ENCODE measurements around the gene CPEB2.

CPEB2 gene

DNA sequence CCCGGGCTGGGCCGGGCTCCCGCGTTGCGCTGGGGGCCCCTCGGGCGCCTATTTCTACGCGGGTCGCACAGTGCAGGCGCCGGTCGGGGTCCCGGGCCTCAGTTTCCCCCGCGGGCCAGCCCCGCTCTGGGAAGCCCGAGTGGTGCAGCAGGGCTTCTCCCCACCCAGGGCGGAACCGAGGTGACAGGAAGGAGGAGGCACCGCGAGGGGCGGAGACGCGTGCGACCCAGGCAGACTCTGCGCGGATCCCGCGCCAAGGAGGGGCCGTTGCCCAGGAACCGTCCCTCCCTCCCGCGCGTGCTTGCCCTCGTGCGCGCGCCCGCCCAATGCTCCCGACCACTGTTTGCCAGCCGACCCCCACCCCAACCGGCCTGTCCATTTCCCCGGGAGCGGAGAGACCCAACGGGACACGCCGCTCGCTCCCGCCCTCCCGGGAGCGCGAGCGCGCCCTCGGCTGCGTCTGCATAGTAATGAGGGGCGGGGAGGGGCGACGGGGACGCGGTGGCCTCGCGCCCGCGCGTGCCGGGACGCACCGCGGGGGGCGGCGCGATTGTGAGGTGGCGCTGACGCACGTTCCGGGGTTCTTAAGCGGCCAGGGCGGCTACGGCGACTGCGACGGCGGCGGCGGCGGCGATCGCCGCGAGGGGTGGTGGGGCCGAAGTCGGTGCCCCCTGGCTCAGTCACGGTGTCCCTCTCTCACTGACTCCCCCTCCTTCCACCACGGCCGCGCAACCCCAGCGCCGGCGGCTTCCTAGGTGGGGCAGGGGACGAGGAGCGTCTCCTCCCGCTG is at the start of gene CPEB2:
TSS of gene CPEB2 (plus strand) at position 613 of the 790 bp plus-strand sequence. CDS start 193 bp downstream, outside the sequence.
- peak; percentile 94 for DNase-seq

DNA sequence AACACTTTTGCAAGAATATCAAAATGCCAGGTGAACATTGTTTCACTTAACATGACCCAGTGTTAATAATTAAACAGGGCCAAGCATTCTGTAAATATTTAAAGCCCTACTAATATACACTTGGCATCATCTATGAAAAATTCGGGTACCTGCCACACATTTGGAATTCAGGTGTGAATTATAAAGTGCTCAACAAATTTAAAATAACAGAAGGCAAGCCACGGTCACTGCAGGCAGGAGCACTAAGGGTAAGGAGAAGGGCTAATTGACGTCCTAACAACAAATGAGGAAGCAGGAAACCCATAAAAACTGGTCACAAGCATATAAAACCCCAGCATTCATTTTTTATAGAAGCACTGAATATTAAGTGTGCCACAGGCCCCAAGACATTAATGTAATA is 43.8 kb upstream of the CPEB2 start:
- DNase-seq, result no peak

DNA sequence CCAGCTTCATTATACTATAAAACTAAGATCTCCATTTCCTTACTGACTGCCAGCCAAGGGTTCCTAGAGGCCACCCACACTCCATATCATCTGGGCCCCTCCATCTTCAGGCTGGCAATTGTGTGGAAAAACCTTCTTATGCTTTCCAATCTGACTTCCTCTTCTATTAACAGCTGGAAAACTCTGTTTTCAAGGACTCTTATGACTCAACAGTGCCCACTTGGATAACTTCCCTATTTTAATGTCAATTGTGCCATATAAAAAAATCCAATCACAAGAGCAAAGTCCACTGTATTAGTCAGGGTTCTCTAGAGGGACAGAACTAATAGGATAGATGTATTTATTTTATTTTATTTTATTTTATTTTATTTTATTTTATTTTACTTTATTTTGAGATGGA is 41.0 kb upstream of the CPEB2 start:
- DNase-seq, result no peak

DNA sequence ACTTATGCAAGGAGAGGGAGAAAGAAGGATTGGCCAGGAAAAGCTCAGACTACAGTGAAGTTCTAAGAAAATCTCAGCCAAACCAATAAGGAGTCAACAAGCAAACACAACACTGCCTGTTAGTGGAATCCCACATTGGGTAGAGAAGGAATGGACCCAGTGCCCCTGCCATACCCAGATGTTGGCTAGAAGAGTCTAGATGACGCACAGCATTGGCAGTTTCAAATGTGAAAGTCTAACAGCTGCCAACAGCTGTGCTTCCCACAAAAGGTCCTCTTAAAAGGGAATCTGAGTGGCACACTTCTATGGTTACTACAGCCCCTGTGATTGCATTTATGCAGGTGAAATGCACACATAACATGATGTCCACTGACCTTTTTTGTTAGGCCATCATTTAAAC is 37.2 kb upstream of the CPEB2 start:
- DNase-seq, result no peak

DNA sequence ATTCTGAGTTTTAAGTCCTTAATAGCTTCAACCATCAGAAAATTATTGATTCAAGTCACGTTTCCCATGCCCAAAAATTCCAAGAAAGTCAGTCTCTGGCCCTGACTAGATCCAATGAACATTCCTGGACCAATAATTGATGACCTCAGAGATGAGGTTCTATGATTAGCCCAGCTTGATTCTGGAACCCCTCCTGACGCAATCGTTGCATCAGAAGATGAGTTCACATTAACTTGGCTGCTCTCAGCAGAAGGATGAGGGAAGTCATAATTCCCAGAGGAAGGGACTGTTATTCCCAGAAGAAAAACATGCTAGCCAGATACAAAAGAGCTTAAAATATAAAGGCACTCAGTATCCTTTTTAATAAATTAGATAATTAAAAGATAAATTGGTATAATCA is 34.3 kb upstream of the CPEB2 start:
- DNase-seq, result no peak

DNA sequence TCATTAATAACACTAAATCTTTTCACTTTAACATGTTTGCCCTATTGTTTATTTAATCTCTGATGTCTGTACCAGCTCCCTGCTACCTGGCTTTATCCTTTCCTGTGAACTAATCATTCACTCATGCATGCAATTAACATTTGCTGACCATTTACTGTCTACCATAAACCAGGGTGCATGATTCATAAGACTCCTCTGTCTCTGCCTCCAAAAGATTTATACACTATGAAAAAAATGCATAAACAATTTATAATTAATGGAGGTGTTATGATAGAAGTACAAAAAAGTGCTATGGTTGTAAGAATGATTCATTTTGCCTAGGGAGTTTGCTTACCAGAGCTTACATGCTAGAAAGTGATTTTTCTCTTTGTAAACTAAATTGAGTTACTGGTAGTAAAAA is 24.5 kb upstream of the CPEB2 start:
- DNase-seq, result no peak

DNA sequence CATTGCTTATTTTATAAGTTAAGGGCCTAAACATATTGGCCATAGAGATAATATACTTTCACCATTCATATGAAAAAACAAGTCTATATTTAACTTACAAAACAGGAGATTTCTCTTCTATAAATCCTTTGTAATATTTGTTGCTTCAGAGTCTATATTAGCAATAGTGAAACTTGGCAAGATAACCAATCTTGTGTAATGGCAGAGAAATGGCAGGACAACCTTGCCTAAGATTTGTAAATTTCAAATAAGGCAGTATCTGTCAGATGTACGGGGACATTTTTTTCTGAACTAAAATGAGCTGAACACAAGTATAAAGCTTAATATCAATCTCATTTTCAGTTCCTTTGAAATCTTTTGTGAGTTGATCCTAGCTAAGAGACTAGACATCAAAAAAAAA is 17.8 kb upstream of the CPEB2 start:
- DNase-seq, result no peak

DNA sequence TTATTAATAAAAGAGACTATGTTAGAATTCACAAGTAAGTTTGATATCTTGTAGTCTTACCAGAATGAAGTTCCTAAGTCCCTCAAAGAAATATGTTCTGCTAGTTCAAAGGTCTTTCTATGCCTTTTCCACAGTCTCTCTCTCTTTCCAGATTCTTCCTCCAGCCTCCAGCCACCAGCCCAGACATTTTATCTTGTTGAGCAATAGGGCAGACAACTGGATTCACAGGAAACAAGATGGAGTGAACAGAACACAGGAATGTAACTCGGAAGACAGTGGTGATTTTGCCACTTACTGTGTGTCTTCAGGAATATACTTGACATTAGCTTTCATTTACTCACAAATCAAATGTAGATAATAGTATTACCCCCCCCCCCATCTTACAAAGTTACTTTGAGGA is 17.1 kb upstream of the CPEB2 start:
- no peak for DNase-seq

DNA sequence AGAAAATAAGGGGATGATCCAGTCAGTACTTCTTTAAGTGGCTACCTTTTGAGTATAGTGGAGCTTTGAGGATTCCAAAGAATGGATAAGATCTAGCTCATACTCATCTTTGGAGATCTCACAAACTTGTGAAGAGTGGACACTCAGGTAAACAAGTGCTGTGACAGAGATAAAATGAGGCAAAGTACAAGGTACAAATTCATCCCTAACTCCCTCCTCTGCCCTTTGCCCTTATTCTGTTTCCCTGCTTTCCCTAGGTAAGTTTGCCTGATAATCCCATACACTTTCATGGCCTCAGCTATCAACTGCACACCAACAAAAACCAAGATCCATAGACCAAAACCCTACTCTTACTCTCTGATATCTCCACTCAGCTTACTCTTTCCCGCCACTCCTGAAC is 16.4 kb upstream of the CPEB2 start:
- no peak for DNase-seq

DNA sequence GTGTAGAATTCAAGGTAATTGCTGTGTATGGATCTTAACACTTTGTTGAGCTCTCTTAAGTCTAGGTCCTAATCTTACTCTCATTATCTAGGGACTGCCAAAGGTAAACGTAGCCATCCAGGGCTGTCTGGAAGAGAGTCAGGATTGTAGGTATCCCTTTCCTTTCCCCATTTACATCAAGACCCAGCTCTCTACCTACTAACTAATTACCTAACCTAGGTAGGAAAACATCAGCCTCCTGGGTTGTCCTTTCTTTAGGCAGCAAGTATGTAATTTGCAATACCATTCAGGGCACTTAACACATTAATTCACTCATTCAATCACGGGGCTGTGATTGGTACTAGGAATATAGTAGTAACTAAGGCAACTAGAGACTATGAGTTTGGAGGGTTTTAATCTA is 15.2 kb upstream of the CPEB2 start:
- DNase-seq, result no peak

DNA sequence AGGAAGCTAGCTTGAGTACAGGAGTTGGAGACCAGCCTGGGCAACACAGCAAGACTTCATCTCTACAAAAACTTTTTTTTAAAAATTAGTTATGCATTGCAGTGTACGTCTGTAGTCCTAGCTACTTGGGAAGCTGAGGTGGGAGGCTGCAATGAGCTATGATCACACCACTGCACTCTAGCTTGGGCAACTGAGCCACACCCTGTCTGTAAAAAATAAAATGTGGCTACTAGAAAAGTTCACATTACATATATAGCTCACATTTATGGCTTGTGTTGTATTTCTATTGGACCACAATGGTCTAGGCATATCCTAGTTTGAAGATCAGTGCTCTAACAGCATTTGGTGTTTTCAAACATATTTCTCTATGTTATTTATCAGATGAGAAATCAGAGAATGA is 11.8 kb upstream of the CPEB2 start:
- no peak for DNase-seq

DNA sequence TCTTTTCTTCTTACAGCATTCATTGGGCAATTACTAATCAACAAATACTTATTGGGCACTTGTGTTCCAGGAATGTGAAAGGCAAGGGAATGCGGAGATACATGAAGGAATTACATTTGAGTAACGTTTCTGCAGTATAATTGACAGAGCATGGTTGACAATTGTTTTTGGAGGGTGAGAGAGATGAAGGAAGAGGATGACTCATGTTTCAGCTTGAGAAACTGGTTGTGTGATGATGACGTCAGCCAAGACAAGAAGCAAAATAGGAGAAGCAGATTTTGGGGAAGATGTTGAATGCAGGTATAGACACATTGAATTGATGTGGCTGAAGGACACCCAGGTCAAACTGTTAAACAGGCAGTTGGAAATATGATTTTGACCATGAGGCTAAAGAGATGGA is 8.0 kb upstream of the CPEB2 start:
- DNase-seq, result peak; percentile 43

DNA sequence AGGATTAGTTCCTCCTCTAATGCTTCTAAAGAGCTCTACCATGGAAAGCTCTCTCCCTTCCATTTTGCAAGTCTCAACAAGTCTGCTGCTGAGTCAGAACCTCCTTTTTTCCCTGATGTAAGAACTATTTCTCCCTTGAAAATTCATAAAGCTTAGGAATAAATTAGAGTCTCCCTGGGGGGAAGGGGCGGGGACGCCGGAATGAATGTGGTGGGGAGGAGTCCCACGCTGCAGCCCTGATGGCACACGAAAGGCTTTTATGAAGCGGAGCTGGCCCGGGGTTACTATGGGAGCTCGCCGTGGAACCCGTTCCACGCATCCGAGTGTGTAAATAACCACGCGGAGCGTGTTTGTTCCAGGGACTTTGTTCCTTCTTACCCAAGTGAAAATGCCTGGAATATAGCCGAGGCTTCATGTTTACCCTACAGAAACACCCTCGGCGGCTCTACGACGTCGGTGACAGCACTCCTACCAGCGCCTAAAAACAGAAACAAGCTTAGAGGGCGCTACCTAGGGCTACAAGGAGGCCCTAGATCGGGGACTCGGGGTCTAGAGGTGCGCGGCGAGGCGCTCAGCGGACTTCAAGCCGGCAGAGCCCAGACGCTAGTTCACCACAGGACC is 923 bp upstream of the CPEB2 start:
- DNase-seq, result peak; percentile 59

DNA sequence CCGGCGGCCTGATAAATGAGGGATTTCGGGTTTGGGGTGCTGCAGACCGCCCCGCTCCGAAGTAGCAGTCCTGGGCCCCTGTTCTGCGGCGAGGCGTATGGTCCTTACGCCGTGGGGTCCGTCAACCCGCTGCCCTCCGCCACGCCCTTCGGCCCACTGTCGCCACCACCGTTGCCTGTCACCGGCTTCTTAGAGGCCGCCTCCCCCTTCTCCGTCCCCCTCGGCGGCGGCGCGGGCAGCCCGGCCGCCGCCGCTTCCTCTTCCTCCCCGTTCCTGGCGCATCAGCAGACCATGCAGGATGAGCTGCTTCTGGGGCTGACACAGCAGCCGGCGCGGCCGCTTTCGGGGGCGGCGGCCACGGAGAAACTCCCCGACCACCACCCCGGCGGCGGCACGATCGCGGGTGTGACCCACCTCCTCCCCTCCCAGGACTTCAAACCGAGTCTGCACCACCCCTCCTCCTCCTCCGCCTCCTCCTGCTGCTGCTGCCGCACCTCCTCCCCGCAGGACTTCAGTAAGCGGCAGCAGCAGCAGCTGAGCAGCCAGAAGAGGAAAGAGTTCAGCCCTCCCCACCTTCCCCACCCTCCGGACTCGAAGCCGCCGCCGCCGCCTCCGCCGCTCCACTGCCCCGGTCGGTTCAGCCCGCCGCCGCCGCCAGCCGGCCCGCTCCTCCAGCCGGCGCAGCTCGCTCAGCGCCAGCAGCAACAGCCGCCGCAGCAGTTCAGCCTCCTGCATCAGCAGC is 549 bp downstream of the CPEB2 start:
- peak; percentile 80 for DNase-seq

DNA sequence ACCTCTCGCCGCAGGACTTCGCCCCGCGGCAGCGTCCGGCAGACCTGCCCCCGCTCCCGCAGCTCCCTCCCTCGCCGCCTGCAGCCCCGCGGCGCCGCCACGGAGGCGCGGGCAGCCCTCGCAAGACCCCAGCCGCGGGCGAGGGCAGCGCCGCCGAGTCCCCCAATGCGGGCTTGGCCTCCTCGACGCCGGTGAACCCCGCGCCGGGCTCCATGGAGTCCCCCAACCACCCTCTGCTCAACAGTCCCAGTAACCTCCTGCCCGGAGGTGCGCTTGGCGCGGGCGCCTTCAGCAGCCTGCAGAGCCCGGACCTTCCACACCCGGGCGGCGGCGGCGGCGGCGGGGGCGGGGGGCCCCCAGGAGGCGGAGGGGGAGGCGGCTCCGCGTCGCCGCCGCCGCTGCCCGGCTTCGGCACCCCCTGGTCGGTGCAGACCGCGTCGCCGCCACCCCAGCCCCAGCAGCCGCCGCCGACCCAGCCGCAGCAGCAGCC is 1.2 kb downstream of the CPEB2 start:
- peak; percentile 62 for DNase-seq

DNA sequence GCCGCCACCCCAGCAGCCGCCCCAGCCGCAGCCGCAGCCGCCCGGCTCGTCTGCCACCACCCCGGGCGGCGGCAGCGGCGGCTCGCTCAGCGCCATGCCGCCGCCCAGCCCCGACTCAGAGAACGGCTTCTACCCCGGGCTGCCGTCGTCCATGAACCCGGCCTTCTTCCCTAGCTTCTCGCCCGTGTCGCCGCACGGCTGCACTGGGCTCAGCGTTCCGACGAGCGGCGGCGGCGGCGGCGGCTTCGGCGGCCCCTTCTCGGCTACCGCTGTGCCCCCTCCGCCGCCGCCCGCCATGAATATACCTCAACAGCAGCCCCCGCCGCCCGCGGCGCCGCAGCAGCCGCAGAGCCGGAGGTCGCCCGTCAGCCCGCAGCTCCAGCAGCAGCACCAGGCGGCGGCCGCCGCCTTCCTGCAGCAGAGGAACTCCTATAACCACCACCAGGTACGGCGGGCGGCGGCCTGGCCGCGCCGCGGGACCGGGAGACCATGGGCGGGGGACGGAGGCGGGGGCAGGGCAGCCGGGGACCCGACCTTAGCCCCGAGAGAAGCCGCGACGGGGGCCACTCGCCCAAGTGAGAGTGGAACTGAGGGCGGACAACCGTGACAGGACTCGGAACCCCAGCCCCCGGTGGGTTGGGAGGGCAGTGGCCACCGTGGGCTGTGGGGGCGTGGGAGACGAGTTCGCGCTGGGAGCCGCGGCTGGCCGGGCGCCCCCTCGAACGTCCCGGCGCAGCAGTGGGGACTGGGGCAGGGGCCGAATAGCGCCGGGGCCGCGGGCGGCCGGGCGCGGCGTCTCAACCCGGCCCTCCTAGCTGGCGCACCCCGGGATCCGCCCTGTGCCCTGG is 1.8 kb downstream of the CPEB2 start:
- DNase-seq, result peak; percentile 44

DNA sequence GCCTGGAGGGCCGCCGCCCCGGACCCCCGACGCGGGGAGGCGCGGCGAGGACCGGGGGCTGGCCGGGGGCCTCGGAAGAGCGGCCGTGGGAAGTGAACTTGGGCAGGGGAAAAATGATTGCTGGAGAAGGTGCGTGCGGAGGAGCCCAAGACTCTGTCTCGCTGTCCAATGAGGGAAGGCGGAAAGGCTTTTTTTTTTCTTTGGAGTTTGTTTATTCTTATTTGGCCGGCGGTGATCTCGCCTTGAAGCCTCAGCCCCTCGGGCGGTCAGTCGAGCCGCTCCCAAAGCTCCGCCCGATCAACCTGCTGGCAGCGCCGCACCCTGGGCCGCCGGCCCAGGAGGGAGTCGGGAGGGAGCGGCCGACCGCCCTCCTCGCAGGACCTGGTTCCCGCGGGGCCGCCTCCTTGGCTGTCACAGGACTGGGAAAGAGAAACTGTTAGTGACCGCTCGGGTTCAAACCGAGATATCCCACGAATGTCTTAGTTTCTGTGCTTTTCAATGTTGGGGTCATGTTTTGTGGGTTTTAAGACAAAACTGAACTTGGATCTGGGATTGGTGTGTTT is 2.5 kb downstream of the CPEB2 start:
- DNase-seq, result peak; percentile 58

DNA sequence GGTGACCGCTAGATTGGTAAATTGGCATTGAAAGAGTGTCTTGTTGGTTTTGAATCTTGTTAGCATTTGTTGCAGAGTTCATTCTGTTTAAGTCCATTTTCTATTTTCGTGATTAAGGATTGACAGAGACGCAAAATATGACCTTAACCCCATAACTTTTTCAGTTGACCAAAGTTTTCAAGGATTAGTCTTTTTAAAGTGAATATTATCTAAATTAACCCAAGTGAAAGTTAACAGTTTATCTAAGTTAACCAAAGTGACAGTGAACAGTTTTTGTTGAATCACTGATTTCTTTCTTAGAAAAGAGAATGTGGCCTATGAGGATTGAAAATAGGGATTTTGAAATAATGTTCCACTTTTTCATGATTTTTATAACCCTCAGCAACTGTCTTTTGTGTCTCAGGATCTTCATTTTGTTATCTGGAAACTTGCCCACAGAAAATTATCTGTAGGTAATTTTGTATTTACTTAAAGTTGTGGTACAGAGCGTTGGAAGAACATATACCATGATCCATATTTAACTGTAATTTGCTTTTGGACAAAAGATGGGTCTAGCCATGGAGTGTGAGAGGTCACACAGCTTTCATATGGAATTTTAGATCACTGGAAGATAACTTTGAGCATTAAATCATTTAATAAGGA is 3.3 kb downstream of the CPEB2 start:
- no peak for DNase-seq

DNA sequence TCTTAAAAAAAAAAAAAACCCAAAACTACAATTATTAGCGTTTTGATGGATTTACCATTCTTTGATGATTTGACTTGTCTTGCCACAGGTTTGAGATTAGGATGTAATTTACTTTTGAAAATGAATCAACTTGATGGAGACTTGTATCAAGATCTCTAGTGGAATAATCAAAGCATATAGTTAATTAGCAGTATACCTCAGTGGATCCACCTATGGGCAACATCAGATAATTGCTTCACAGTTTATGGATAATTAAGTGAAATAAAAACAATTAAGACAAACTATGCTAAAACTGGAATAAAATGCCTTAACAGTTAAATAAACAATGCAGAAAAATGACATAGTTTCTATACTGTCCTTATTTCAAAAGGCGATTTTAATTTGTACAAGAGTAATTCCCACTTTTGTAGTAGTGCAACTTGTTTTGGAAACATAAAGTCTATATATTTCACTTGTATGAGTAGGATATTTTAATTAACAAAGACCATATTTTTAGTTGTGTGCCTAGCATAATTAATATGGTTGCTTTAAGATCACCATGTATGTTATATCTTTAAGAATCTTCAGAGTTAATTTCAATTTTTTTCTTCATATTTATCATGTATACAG is 4.2 kb downstream of the CPEB2 start:
- peak; percentile 20 for DNase-seq

DNA sequence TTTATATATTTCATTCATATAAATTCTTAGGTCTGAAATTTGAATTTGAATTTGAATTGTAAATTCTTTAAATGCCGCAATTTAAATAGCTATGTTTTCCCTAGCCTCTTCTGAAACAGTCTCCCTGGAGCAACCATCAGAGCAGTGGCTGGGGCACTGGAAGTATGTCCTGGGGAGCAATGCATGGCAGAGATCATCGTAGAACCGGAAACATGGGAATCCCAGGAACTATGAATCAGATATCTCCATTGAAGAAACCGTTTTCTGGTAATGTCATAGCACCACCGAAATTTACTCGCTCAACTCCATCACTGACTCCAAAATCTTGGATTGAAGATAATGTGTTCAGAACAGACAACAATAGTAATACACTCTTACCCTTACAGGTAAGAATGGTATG is 4.9 kb downstream of the CPEB2 start:
- no peak for DNase-seq

DNA sequence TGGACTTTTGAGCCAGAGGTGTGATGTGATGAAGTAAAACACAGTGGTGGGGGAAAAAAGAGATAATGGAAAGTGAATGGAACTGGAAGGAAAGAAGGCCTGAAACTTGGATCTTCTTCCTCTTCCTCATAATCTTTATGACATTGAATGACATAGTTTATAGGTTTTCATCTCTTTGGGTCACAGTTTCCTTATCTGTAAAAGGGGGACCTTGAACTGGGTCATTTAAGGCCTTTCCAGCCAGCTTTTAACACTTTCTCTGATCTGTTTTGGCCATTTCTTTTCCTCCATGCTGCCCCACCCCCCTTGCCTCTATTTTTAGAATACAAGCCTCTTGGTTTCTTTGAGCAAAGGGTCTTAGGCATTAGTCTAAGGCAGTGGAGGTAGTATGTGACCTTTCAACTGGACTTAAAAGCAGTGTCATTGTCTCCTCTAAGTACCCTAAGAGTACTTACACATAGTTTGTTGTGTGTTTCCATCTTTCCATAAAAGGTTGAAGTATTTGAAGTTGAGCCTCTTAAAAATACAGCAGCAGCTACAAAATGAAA is 7.8 kb downstream of the CPEB2 start:
- DNase-seq, result no peak
